Measurements from ENCODE around the gene APC2.
A peak's percentile ranks its signal among the peaks of the same experiment; 100 is the strongest.

Gene APC2

GRCh38 chr19:1468274-1468820 is 18.4 kb downstream of the APC2 start:
- H3K27me3 ChIP-seq (ENCODE audit: insufficient read depth, low read depth, severe bottlenecking), result no peaks in the 10 kb centered on the region
- no peak overlapping the region for H3K27ac ChIP-seq
- H3K4me3 ChIP-seq (ENCODE audit: low read depth, low read length), result no peak overlapping the region

GRCh38 chr19:1468821-1469254 is 18.9 kb downstream of the APC2 start:
- no peak overlapping the region for H3K27ac ChIP-seq
- no peak overlapping the region for H3K4me3 ChIP-seq (ENCODE audit: low read depth, low read length)
- peaks cover 20% of the 10 kb centered on the region for H3K36me3 ChIP-seq
- H3K27me3 ChIP-seq (ENCODE audit: insufficient read depth, low read depth, severe bottlenecking), result no peaks in the 10 kb centered on the region
- no peak for TF ChIP-seq CTCF (IDR thresholded peaks at IDR 0.05; ENCODE audit: low read depth, low read length)
- no peaks in the 10 kb centered on the region for H3K9me3 ChIP-seq (ENCODE audit: severe bottlenecking)
- DNase-seq, result no peak

More at GRCh38 chr19:1468274-1468820, 18.4 kb downstream of the APC2 start:
- Histone ChIP-seq H3K9me3 (ENCODE audit: severe bottlenecking) (no peaks in the 10 kb centered on the region), H3K36me3 (peaks cover 20% of the 10 kb centered on the region)
- no peak for DNase-seq
- TF ChIP-seq CTCF (IDR thresholded peaks at IDR 0.05; ENCODE audit: low read depth, low read length), result no peak

GRCh38 chr19:1469255-1470054 is 19.5 kb downstream of the APC2 start:
- peaks cover 20% of the 10 kb centered on the region for H3K36me3 ChIP-seq
- H3K27me3 ChIP-seq (ENCODE audit: insufficient read depth, low read depth, severe bottlenecking), result no peaks in the 10 kb centered on the region
- no peak for DNase-seq
- peak overlapping the region; percentile 54 for H3K4me3 ChIP-seq (ENCODE audit: low read depth, low read length)
- H3K27ac ChIP-seq, result peak overlapping the region; percentile 71
- no peaks in the 10 kb centered on the region for H3K9me3 ChIP-seq (ENCODE audit: severe bottlenecking)
- no peak for TF ChIP-seq CTCF (IDR thresholded peaks at IDR 0.05; ENCODE audit: low read depth, low read length)

- no peaks in the 10 kb centered on the region for H3K27me3 ChIP-seq (ENCODE audit: insufficient read depth, low read depth, severe bottlenecking)
- peak overlapping the region; percentile 71 for H3K27ac ChIP-seq
- H3K4me3 ChIP-seq (ENCODE audit: low read depth, low read length), result peak overlapping the region; percentile 54
Observed at GRCh38 chr19:1470055-1470304, 20.1 kb downstream of the APC2 start.

GRCh38 chr19:1470305-1471009 is 20.5 kb downstream of the APC2 start:
- H3K27ac ChIP-seq, result peak overlapping the region; percentile 71
- H3K4me3 ChIP-seq (ENCODE audit: low read depth, low read length), result peak overlapping the region; percentile 54
- no peaks in the 10 kb centered on the region for H3K27me3 ChIP-seq (ENCODE audit: insufficient read depth, low read depth, severe bottlenecking)
- peaks cover 15% of the 10 kb centered on the region for H3K36me3 ChIP-seq
- no peak for TF ChIP-seq CTCF (IDR thresholded peaks at IDR 0.05; ENCODE audit: low read depth, low read length)
- H3K9me3 ChIP-seq (ENCODE audit: severe bottlenecking), result no peaks in the 10 kb centered on the region
- peak; percentile 93 for DNase-seq

More at GRCh38 chr19:1470055-1470304, 20.1 kb downstream of the APC2 start:
- Histone ChIP-seq H3K9me3 (ENCODE audit: severe bottlenecking) (no peaks in the 10 kb centered on the region), H3K36me3 (peaks cover 19% of the 10 kb centered on the region)
- DNase-seq, result no peak
- no peak for TF ChIP-seq CTCF (IDR thresholded peaks at IDR 0.05; ENCODE audit: low read depth, low read length)

Measured in WERI-Rb-1 (cell line).